Lung (tissue), 12 donors: ENCODE results near the gene LRRC45. TPM values are rescaled to one million over a fixed set of nuclear protein-coding genes. Genes with fewer than 3 reads are reported as not detected.

Experiments
- ATAC-seq: fragments of 200-7000 bp; cut with Tn5 transposase; one replicate; pipeline ENCODE4 v1.9.1; 2020; ENCODE audit warnings: moderate number of reproducible peaks; ENCODE audit not compliant: insufficient read depth, low FRiP score
- DNase-seq, 3 donors: peaks; one replicate each; pipeline ENCODE4 v3.0.0-alpha.2; 2013 to 2017
- H3K27ac ChIP-seq, 2 donors: one replicate each; pipeline ENCODE4 v1.5.1; 2013; ENCODE audit warnings: mild to moderate bottlenecking in 2 of 2, moderate library complexity in 2 of 2, control low read depth in 1 of 2, inconsistent platforms in 1 of 2, low read depth in 1 of 2, low read length in 1 of 2
- H3K27me3 ChIP-seq, 3 donors: one replicate each; pipeline ENCODE4 v1.5.1; 2013; ENCODE audit warnings: low read length in 2 of 3; ENCODE audit not compliant: control insufficient read depth in 3 of 3, insufficient read depth in 3 of 3
- H3K36me3 ChIP-seq, 4 donors: one replicate each; pipeline ENCODE4 v1.5.1; 2013; ENCODE audit warnings: low read length in 4 of 4, mild to moderate bottlenecking in 1 of 4, moderate library complexity in 1 of 4; ENCODE audit not compliant: control insufficient read depth in 4 of 4, insufficient read depth in 4 of 4
- H3K4me1 ChIP-seq, 5 donors: one replicate each; pipeline ENCODE4 v1.5.1; 2013; ENCODE audit warnings: low read length in 5 of 5, mild to moderate bottlenecking in 2 of 5, moderate library complexity in 1 of 5; ENCODE audit not compliant: control insufficient read depth in 5 of 5, insufficient read depth in 5 of 5
- H3K4me3 ChIP-seq: one replicate; pipeline ENCODE4 v1.5.1; 2013; ENCODE audit warnings: mild to moderate bottlenecking, control low read depth, moderate library complexity
- H3K9ac ChIP-seq, 2 donors: one replicate each; pipeline ENCODE4 v1.5.1; 2013; ENCODE audit warnings: low read length in 2 of 2, control low read depth in 1 of 2; ENCODE audit not compliant: insufficient read depth in 1 of 2
- H3K9me3 ChIP-seq, 4 donors: one replicate each; pipeline ENCODE4 v1.5.1; 2013; ENCODE audit warnings: low read length in 3 of 4, mild to moderate bottlenecking in 1 of 4, moderate library complexity in 1 of 4; ENCODE audit not compliant: control insufficient read depth in 4 of 4, insufficient read depth in 3 of 4
- CTCF ChIP-seq: IDR thresholded peaks from 2 replicates; pipeline ENCODE4 v1.5.1; 2012; ENCODE audit warnings: mild to moderate bottlenecking; ENCODE audit errors: control extremely low read depth, extremely low read depth
- WGBS, 2 donors: extraction: QIAGEN DNeasy Blood & Tissue Kit; methylation state at CpG; one replicate each; pipeline ENCODE4 v1.1.7; 2013; 5-methylcytosine and 5-hydroxymethylcytosine counted together
- polyA plus RNA-seq, 2 donors: library from polyadenylated mRNA; stranded (reverse); fragments of 200-250 nt; gene quantifications; one replicate each; pipeline ENCODE4 v1.2.1, GENCODE V29; 2013
- total RNA-seq, 2 donors: library from RNA; depleted of rRNA in 1 of 2; stranded (reverse); fragments of >200 nt in 1 of 2; gene quantifications; one replicate each; pipeline ENCODE4 v1.2.1, GENCODE V29; 2014 to 2021
- donor health status: control.
- donor health status: control.
- donor health status: Bipolar disorder and iron deficiency.
- donor health status: healthy.
- donor health status: DM: yes; HTN: yes; CAD: no.

The LRRC45 gene
- total and polyA plus RNA-seq, 4 donors, result 12.1 to 26.6 (median 16.5) TPM

DNA sequence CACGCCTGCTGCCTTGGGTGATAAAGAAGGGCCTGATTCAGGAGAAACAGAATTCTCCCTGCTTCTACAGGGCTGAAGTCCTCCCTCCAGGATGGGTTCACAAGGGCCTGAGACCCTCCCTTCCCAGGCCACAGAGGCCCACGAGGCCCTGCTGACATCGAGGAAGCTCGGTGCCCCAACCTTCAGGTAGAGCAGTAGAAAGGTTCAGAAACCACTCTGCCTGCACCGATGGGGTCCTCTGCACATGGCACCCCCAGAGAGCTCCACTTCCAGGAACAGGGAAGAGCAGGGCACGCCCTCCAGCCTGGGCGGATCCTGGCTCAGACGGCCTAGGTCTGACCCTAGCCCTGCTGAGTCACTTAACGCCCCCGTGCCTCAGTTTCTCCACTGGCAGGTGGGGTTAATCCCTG is 1.2 kb upstream of the LRRC45 start:
- ATAC-seq (no peak), DNase-seq (no peak)
- Histone ChIP-seq H3K4me1 (peaks cover 0 to 23% (median 12%) of the 10 kb centered on the region in 5 donors), H3K4me3 (peak overlapping the region; percentile 86), H3K36me3 (peaks cover 0 to 8% (median 0%) of the 10 kb centered on the region in 4 donors), H3K27ac (peak overlapping the region in 1 of 2 donors; percentile 84), H3K9me3 (no peaks in the 10 kb centered on the region), H3K27me3 (no peaks in the 10 kb centered on the region), H3K9ac (peak overlapping the region in 1 of 2 donors; percentile 51)
- TF ChIP-seq CTCF, result no peak
- 6 to 10% methylated on average over 10 of the region's 10 CpGs for WGBS, 2 donors

- Histone ChIP-seq H3K27me3 (no peaks in the 10 kb centered on the region), H3K27ac (peak within 1 kb of the TSS; percentile 84 to 88), H3K4me1 (peaks cover 0 to 23% (median 12%) of the 10 kb centered on the region in 5 donors), H3K4me3 (peak within 1 kb of the TSS; percentile 86), H3K9me3 (no peaks in the 10 kb centered on the region), H3K9ac (peak within 1 kb of the TSS in 1 of 2 donors; percentile 51), H3K36me3 (peaks cover 0 to 8% (median 1%) of the 10 kb centered on the region in 4 donors)
- no peak for TF ChIP-seq CTCF
- DNase-seq (peak in 1 of 3 donors; percentile 40), ATAC-seq (no peak)
- 1% methylated on average over 61 to 64 of the region's 64 CpGs for WGBS, 2 donors
Observed at GRCh38 chr17:82022310-82022980, 660 bp upstream of the LRRC45 start, which contains the start of gene CENPX. CENPX (minus strand) TSS chr17:82022878; CDS start chr17:82022861, 17 bp downstream.

DNA sequence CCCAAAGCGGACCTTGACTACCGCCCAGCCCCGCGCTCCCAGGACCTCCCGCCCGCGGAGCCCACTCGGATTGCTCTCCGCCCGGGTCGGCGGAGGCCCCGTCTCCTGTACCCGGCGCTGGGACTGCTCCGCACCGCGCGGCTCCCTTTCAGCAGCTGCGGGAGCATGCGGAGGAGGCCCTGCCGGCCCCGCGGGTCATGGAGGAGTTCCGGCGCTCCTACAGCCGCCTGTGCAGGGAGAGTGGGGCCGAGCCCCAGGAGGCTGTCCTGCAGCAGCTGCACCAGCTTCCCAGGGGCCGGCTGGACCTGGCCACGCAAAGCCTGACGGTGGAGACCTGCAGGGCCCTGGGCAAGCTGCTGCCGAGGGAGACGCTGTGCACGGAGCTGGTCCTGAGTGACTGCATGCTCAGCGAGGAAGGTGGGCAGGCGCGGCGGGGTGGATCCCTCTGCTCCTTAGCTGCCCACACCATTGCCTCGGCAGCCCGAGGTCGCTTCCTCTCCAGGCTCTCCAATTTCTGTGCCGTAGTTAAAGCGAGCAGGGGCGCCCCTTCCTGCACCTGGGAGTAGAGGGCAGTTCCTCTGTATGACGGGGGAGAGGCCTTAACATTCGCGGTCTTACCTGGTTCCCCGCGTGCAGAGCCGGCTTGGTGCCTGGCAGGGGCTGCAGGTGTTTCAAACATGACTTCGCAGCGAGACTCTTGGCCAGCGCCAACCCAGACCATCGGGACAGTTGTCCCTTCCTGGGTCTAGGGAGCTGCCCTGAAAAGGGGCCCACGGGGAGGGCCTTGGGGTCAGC is 539 bp downstream of the LRRC45 start:
- DNase-seq (no peak), ATAC-seq (no peak)
- no peak for TF ChIP-seq CTCF
- no peaks in the 10 kb centered on the region for H3K9me3 ChIP-seq
- H3K27ac ChIP-seq, result no peak overlapping the region
- no peak overlapping the region for H3K9ac ChIP-seq
- peaks cover 0 to 3% (median under 1%) of the 10 kb centered on the region in 4 donors for H3K36me3 ChIP-seq
- WGBS, 2 donors, result 6% methylated on average over 55 of the region's 55 CpGs
- peaks cover 0 to 23% (median 12%) of the 10 kb centered on the region in 5 donors for H3K4me1 ChIP-seq
- no peaks in the 10 kb centered on the region for H3K27me3 ChIP-seq
- H3K4me3 ChIP-seq, result peak overlapping the region; percentile 53
